ENCODE data around the gene PPIL3.

DNA sequence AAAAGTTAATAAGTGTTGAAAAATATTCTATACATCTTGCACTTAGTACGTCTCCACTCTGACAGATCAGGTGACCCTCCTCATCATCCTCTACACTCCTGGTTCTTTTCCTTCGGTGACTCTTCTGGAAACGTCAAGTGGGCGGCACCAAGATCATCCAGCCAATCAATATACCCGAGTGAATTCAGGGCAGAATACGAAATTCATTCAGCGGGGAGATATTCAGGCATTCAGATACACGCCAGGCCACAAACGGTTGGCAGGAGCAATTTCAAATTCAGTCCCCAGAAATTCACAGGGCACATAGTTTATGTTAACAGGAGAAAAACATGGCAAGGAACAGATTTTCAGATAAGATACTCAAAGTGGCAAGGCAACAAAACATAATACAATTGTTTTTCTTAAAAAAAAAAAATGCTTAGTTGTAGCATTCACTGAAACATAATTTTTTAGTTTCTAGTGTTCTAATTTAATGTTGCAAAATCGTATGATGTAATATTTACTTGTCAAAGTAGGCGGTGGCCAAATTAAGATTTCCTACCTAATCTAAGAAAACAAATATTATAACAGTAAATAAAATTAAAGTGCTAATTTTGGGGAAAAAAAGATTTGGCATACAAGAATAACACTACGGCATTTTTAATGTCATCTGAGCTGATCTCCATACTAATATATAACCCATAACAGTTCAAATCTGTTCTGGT lies 28.6 kb downstream of the PPIL3 start:
- TF ChIP-seq POLR2AphosphoS5 (IDR thresholded peaks at IDR 0.05; ENCODE audit: low read depth) (no peak), CREB1 (CRISPR knock-in tag; IDR thresholded peaks at IDR 0.05; ENCODE audit: low read depth) (no peak), EZH2 (IDR thresholded peaks at IDR 0.05; ENCODE audit: low read depth, unreplicated experiment) (no peak), JUNB (IDR thresholded peaks at IDR 0.05; ENCODE audit: unreplicated experiment) (no peak), ZNF331 (CRISPR knock-in tag; IDR thresholded peaks at IDR 0.05; ENCODE audit: low read depth) (no peak), EZH2phosphoT487 (IDR thresholded peaks at IDR 0.05; ENCODE audit: unreplicated experiment) (no peak), NANOG (IDR thresholded peaks at IDR 0.05; ENCODE audit: borderline replicate concordance) (no peak), ZNF114 (CRISPR knock-in tag; IDR thresholded peaks at IDR 0.05) (no peak)
- TF ChIP-seq, protein P1, sequence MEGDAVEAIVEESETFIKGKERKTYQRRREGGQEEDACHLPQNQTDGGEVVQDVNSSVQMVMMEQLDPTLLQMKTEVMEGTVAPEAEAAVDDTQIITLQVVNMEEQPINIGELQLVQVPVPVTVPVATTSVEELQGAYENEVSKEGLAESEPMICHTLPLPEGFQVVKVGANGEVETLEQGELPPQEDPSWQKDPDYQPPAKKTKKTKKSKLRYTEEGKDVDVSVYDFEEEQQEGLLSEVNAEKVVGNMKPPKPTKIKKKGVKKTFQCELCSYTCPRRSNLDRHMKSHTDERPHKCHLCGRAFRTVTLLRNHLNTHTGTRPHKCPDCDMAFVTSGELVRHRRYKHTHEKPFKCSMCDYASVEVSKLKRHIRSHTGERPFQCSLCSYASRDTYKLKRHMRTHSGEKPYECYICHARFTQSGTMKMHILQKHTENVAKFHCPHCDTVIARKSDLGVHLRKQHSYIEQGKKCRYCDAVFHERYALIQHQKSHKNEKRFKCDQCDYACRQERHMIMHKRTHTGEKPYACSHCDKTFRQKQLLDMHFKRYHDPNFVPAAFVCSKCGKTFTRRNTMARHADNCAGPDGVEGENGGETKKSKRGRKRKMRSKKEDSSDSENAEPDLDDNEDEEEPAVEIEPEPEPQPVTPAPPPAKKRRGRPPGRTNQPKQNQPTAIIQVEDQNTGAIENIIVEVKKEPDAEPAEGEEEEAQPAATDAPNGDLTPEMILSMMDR (conservative IDR thresholded peaks at IDR 0.05; ENCODE audit: low read depth in 2 of 2) = no peak
- TF ChIP-seq, protein P2, sequence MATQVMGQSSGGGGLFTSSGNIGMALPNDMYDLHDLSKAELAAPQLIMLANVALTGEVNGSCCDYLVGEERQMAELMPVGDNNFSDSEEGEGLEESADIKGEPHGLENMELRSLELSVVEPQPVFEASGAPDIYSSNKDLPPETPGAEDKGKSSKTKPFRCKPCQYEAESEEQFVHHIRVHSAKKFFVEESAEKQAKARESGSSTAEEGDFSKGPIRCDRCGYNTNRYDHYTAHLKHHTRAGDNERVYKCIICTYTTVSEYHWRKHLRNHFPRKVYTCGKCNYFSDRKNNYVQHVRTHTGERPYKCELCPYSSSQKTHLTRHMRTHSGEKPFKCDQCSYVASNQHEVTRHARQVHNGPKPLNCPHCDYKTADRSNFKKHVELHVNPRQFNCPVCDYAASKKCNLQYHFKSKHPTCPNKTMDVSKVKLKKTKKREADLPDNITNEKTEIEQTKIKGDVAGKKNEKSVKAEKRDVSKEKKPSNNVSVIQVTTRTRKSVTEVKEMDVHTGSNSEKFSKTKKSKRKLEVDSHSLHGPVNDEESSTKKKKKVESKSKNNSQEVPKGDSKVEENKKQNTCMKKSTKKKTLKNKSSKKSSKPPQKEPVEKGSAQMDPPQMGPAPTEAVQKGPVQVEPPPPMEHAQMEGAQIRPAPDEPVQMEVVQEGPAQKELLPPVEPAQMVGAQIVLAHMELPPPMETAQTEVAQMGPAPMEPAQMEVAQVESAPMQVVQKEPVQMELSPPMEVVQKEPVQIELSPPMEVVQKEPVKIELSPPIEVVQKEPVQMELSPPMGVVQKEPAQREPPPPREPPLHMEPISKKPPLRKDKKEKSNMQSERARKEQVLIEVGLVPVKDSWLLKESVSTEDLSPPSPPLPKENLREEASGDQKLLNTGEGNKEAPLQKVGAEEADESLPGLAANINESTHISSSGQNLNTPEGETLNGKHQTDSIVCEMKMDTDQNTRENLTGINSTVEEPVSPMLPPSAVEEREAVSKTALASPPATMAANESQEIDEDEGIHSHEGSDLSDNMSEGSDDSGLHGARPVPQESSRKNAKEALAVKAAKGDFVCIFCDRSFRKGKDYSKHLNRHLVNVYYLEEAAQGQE (IDR thresholded peaks at IDR 0.05; ENCODE audit: unreplicated experiment) = no peak
- TF ChIP-seq, protein P3, sequence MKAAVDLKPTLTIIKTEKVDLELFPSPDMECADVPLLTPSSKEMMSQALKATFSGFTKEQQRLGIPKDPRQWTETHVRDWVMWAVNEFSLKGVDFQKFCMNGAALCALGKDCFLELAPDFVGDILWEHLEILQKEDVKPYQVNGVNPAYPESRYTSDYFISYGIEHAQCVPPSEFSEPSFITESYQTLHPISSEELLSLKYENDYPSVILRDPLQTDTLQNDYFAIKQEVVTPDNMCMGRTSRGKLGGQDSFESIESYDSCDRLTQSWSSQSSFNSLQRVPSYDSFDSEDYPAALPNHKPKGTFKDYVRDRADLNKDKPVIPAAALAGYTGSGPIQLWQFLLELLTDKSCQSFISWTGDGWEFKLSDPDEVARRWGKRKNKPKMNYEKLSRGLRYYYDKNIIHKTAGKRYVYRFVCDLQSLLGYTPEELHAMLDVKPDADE (IDR thresholded peaks at IDR 0.05) = no peak
